Frontal cortex (tissue), 4 donors: ENCODE results near the gene LRRC37A. TPM values are rescaled to one million over a fixed set of nuclear protein-coding genes. Genes with fewer than 3 reads are reported as not detected.
"Not testable (repeated sequence)": the region's sequence is repeated elsewhere in the genome, so short reads cannot be mapped to it uniquely, and the experiment has no call there.

Experiments used
- DNase-seq, 2 donors: peaks; one replicate each; pipeline ENCODE4 v3.0.0; 2012; ENCODE audit warnings: low spot score in 2 of 2
- FAIRE-seq: peaks from 2 replicates; lab custom pipeline; 2012; peaks lifted over from hg19 to GRCh38; lab: Jason Lieb, UNC
- total RNA-seq: library from RNA; depleted of rRNA; stranded (reverse); fragments of >200 nt; gene quantifications from one replicate; pipeline ENCODE4 v1.2.3, GENCODE V29; 2014
- donor health status: control.
- donor health status: control.
- donor health status: control.

LRRC37A gene
- total RNA-seq = 6.1 TPM

- FAIRE-seq, DNase-seq: not testable (repeated sequence)
These were observed at the start of gene LRRC37A for GRCh38 chr17:46294831-46295230. LRRC37A (plus strand) TSS chr17:46295131; CDS start chr17:46295134, 3 bp downstream.

- not testable (repeated sequence) for FAIRE-seq, DNase-seq
These were observed 45.8 kb upstream of the LRRC37A start for GRCh38 chr17:46249153-46249552.

- not testable (repeated sequence) for FAIRE-seq, DNase-seq
These were observed 42.1 kb upstream of the LRRC37A start for GRCh38 chr17:46252804-46253203.

GRCh38 chr17:46253722-46254121 lies 41.2 kb upstream of the LRRC37A start:
- DNase-seq, FAIRE-seq: not testable (repeated sequence)

GRCh38 chr17:46254215-46254614 lies 40.7 kb upstream of the LRRC37A start:
- FAIRE-seq, DNase-seq: not testable (repeated sequence)

GRCh38 chr17:46256369-46256768 lies 38.6 kb upstream of the LRRC37A start:
- not testable (repeated sequence) for DNase-seq, FAIRE-seq

- not testable (repeated sequence) for FAIRE-seq, DNase-seq
These were observed 34.9 kb upstream of the LRRC37A start for GRCh38 chr17:46259845-46260661.

GRCh38 chr17:46262271-46262670 lies 32.7 kb upstream of the LRRC37A start:
- DNase-seq = no peak
- no peak for FAIRE-seq

- FAIRE-seq = no peak
- no peak for DNase-seq
These were observed 30.3 kb upstream of the LRRC37A start for GRCh38 chr17:46264456-46265198.

- peak; percentile 25 to 34 for DNase-seq
- not testable (repeated sequence) for FAIRE-seq
These were observed 28.8 kb upstream of the LRRC37A start for GRCh38 chr17:46266063-46266655.

GRCh38 chr17:46266656-46267544 lies 28.0 kb upstream of the LRRC37A start:
- FAIRE-seq (no peak), DNase-seq (peak; percentile 90 to 91)

GRCh38 chr17:46270032-46270431 lies 24.9 kb upstream of the LRRC37A start:
- DNase-seq = no peak
- no peak for FAIRE-seq

GRCh38 chr17:46273541-46274236 lies 21.2 kb upstream of the LRRC37A start:
- no peak for FAIRE-seq

GRCh38 chr17:46274238-46274637 lies 20.7 kb upstream of the LRRC37A start:
- DNase-seq (no peak), FAIRE-seq (no peak)

More at GRCh38 chr17:46273541-46274236, 21.2 kb upstream of the LRRC37A start:
- DNase-seq = no peak

- not testable (repeated sequence) for FAIRE-seq, DNase-seq
These were observed 18.0 kb upstream of the LRRC37A start for GRCh38 chr17:46276728-46277479.

- not testable (repeated sequence) for DNase-seq, FAIRE-seq
These were observed 13.6 kb upstream of the LRRC37A start for GRCh38 chr17:46281336-46281735.

GRCh38 chr17:46282635-46283034 lies 12.3 kb upstream of the LRRC37A start:
- not testable (repeated sequence) for DNase-seq

GRCh38 chr17:46284467-46284866 lies 10.5 kb upstream of the LRRC37A start:
- DNase-seq, FAIRE-seq: not testable (repeated sequence)

More at GRCh38 chr17:46282635-46283034, 12.3 kb upstream of the LRRC37A start:
- not testable (repeated sequence) for FAIRE-seq
